Natural killer cell (primary cell): Measurements from ENCODE around the gene INTS3. TPM values are rescaled to one million over a fixed set of nuclear protein-coding genes. Genes with fewer than 3 reads are reported as not detected.

ENCODE experiments used
- ATAC-seq, 3 donors: fragments of 150-1000 bp in 2 of 3; fragments of 200-7000 bp in 1 of 3; cut with Tn5 transposase; 1 replicate in 1 of 3; 2 replicates in 2 of 3; pipeline ENCODE4 v1.10.0; 2021; ENCODE audit warnings: mild to moderate bottlenecking in 2 of 3, moderate library complexity in 2 of 3
- DNase-seq, 2 donors: peaks; one replicate each; pipeline versions ENCODE4 v3.0.0 to v3.0.0-alpha.2; 2013 to 2021; ENCODE audit warnings: mixed read lengths in 1 of 2
- H3K27ac ChIP-seq: one replicate; pipeline ENCODE4 v1.5.1; 2013; ENCODE audit warnings: mild to moderate bottlenecking, low read length
- H3K27me3 ChIP-seq: one replicate; pipeline ENCODE4 v1.6.1; 2013; ENCODE audit warnings: low read length; ENCODE audit not compliant: control insufficient read depth, insufficient read depth
- H3K36me3 ChIP-seq: one replicate; pipeline ENCODE4 v1.6.1; 2013; ENCODE audit warnings: low read length; ENCODE audit not compliant: control insufficient read depth, insufficient read depth
- H3K4me1 ChIP-seq: one replicate; pipeline ENCODE4 v1.6.1; 2013; ENCODE audit warnings: low read length; ENCODE audit not compliant: control insufficient read depth, insufficient read depth
- H3K4me3 ChIP-seq: one replicate; pipeline ENCODE4 v1.5.1; 2013; ENCODE audit warnings: low read length
- H3K9me3 ChIP-seq: one replicate; pipeline ENCODE4 v1.6.1; 2013; ENCODE audit warnings: low read length; ENCODE audit not compliant: control insufficient read depth, insufficient read depth
- H3K27ac Mint-ChIP-seq, 2 donors: one replicate each; pipeline ENCODE4 v1.8.0; 2022; ENCODE audit warnings: mild to moderate bottlenecking in 2 of 2, mixed read lengths in 2 of 2, moderate library complexity in 1 of 2
- H3K27me3 Mint-ChIP-seq, 2 donors: one replicate each; pipeline ENCODE4 v1.8.0; 2022; ENCODE audit warnings: low read depth in 2 of 2, mixed read lengths in 2 of 2
- H3K36me3 Mint-ChIP-seq: one replicate; pipeline ENCODE4 v1.8.0; 2022; ENCODE audit warnings: mixed read lengths
- H3K4me1 Mint-ChIP-seq, 2 donors: one replicate each; pipeline ENCODE4 v1.8.0; 2022; ENCODE audit warnings: mixed read lengths in 2 of 2
- H3K4me3 Mint-ChIP-seq: one replicate; pipeline ENCODE4 v1.8.0; 2022; ENCODE audit warnings: mild to moderate bottlenecking, moderate library complexity, mixed read lengths
- H3K9me3 Mint-ChIP-seq, 2 donors: one replicate each; pipeline ENCODE4 v1.8.0; 2022; ENCODE audit warnings: mixed read lengths in 2 of 2
- WGBS: methylation state at CpG from one replicate; pipeline ENCODE4 v1.1.7; 2013; ENCODE audit warnings: missing lambda C conversion rate; ENCODE audit not compliant: insufficient coverage; 5-methylcytosine and 5-hydroxymethylcytosine counted together
- intact Hi-C: fragments of 100-400 bp; cut with micrococcal nuclease; formaldehyde crosslinking; loops from one replicate; pipeline ENCODE4 v1.14.2; 2022
- total RNA-seq, 4 donors: library from RNA; stranded (reverse); fragments of 120-200 nt in 1 of 4; gene quantifications; one replicate each; pipeline versions ENCODE4 v1.2.3 to v1.2.4, GENCODE V29; 2013 to 2022
- TF ChIP-seq, protein P1 (sequence below): fragments of 200-600 bp; IDR thresholded peaks from one replicate; pipeline ENCODE4 v1.8.0; 2022; ENCODE audit warnings: antibody characterized with exemption

INTS3 gene
- total RNA-seq, 3 donors from 2014 or later (not counting 1 experiment from before 2014, with no cell fraction given) = 44.3 to 55.3 (median 44.5) TPM

DNA sequence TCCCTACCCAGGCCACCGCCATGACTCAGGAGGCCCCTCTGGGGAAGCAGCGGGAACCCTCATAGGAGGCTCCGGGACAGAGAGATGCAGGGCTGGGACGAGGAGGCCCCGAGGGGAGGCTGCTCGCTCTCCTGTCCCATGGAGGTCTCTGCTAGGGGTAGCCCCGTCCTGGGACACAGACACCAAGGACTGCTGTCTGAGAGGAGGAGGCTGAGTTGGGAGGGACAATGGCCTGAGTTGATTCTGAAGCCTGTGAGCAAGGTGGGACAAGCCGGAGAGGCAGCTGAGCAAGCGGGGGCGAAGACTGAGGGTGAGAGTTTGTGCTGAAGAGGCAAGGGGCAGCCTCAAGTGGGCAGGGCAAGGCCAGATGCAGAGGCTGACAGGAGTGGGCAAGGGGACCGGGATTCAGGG, 64.8 kb downstream of the INTS3 start:
- TF ChIP-seq, protein P1, sequence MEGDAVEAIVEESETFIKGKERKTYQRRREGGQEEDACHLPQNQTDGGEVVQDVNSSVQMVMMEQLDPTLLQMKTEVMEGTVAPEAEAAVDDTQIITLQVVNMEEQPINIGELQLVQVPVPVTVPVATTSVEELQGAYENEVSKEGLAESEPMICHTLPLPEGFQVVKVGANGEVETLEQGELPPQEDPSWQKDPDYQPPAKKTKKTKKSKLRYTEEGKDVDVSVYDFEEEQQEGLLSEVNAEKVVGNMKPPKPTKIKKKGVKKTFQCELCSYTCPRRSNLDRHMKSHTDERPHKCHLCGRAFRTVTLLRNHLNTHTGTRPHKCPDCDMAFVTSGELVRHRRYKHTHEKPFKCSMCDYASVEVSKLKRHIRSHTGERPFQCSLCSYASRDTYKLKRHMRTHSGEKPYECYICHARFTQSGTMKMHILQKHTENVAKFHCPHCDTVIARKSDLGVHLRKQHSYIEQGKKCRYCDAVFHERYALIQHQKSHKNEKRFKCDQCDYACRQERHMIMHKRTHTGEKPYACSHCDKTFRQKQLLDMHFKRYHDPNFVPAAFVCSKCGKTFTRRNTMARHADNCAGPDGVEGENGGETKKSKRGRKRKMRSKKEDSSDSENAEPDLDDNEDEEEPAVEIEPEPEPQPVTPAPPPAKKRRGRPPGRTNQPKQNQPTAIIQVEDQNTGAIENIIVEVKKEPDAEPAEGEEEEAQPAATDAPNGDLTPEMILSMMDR = no peak
- Histone ChIP-seq H3K27me3 (no peaks in the 10 kb centered on the region), H3K4me3 (no peak overlapping the region), H3K4me1 (peaks cover 73% of the 10 kb centered on the region), H3K36me3 (no peaks in the 10 kb centered on the region), H3K9me3 (no peaks in the 10 kb centered on the region), H3K27ac (no peak overlapping the region)
- 97% methylated on average over 11 of the region's 11 CpGs for WGBS
- H3K27ac Mint-ChIP-seq = peak overlapping the region; percentile 79 to 83
- DNase-seq = no peak
- peaks cover 56 to 73% of the 10 kb centered on the region in 2 donors for H3K4me1 Mint-ChIP-seq
- no peak for ATAC-seq
- no peaks in the 10 kb centered on the region for H3K27me3 Mint-ChIP-seq
- H3K9me3 Mint-ChIP-seq = no peaks in the 10 kb centered on the region
- intact Hi-C loops = no loop called here
- H3K4me3 Mint-ChIP-seq = peak overlapping the region; percentile 25
- no peaks in the 10 kb centered on the region for H3K36me3 Mint-ChIP-seq

DNA sequence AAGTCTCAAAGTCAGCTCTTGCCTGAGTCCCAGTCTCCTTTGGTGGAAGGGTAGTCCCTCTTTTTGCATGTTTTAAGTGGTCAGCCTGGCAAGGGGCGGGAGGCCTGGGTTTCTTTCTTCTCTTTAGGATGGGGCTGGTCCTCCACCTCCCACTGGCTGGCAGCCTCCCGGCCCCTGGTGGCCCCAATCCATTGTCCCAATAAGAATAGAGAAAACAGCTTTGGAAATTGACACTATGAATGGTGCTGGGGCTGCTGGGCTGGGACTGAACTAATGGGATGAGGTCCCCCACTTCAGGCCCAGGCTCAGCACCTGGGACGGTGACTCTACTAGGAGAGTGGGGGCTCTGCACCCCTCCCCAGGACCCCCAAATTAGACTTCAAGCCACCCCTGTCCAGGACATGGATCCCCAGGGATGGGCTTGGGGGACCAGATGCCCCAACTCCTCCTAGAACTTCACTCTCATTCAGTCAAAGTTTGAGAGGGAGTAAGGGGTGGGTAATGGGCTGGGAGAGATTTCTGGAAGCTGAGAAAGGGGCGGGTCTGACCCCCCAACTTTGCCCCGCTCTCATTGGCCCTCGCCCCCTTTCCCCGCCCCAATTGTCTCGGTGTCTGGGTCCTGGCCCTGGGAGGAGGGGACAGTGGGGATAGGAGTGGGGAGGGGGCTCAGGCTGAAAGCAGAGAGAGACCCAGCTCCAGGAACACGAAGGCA, 65.6 kb downstream of the INTS3 start:
- peak overlapping the region in 1 of 2 donors; percentile 83 for H3K27ac Mint-ChIP-seq
- peaks cover 56 to 73% of the 10 kb centered on the region in 2 donors for H3K4me1 Mint-ChIP-seq

DNA sequence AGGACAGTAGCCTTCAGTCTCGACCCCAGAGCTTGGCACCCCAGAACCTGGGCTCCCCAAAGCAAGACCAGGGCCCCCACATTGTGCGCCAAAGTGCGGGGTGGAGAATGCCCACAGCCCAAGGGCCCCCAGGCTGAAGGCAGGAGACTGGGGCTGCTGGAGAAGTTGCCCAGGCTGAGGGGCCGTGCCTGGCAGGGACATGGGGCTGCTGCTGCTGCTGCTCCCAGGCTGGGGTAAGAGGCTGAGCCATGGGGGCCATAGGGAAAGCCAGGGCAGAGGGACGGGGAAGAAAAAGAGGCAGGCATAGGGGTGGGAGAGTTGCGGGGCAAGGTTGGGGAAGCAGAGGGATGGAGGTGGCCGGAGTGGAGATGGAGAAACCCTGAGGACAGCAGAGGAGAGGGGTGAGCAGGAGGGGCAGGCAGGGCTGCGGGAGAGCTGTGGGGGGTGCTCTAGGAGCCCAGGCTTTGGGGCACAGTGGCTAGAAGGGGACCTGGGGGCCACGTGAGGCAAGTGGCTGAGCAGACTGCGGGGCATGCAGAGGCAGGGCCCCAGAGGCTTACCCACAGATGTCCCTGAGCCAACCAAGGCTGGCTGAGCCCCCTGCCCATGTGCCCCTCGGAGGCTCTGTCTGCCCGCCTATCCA, 66.2 kb downstream of the INTS3 start:
- Mint-ChIP-seq H3K36me3 (no peaks in the 10 kb centered on the region), H3K4me1 (peaks cover 56 to 73% of the 10 kb centered on the region in 2 donors), H3K4me3 (peak overlapping the region; percentile 36), H3K27me3 (no peaks in the 10 kb centered on the region), H3K9me3 (no peaks in the 10 kb centered on the region), H3K27ac (peak overlapping the region in 1 of 2 donors; percentile 79)
- H3K4me3 ChIP-seq = no peak overlapping the region
- ATAC-seq (no peak), DNase-seq (no peak)
- TF ChIP-seq, protein P1 = no peak
- no peak overlapping the region for H3K27ac ChIP-seq
- H3K4me1 ChIP-seq = peaks cover 72% of the 10 kb centered on the region
- H3K9me3 ChIP-seq = no peaks in the 10 kb centered on the region
- H3K36me3 ChIP-seq = no peaks in the 10 kb centered on the region
- WGBS = 94% methylated on average over 12 of the region's 12 CpGs
- no peaks in the 10 kb centered on the region for H3K27me3 ChIP-seq
- intact Hi-C loops = no loop called here

More for the DNA sequence above, 65.6 kb downstream of the INTS3 start:
- Histone ChIP-seq H3K4me3 (no peak overlapping the region), H3K36me3 (no peaks in the 10 kb centered on the region), H3K27me3 (no peaks in the 10 kb centered on the region), H3K27ac (no peak overlapping the region), H3K9me3 (no peaks in the 10 kb centered on the region), H3K4me1 (peaks cover 73% of the 10 kb centered on the region)
- no peak for ATAC-seq
- H3K4me3 Mint-ChIP-seq = no peak overlapping the region
- H3K36me3 Mint-ChIP-seq = no peaks in the 10 kb centered on the region
- no peaks in the 10 kb centered on the region for H3K27me3 Mint-ChIP-seq
- 89% methylated on average over 9 of the region's 9 CpGs for WGBS
- H3K9me3 Mint-ChIP-seq = no peaks in the 10 kb centered on the region
- DNase-seq = no peak
- TF ChIP-seq, protein P1 = no peak
- intact Hi-C loops = no loop called here
